ENCODE measurements around the gene GSC2. TPM values are rescaled to one million over a fixed set of nuclear protein-coding genes. Genes with fewer than 3 reads are reported as not detected.
A peak's percentile ranks its signal among the peaks of the same experiment; 100 is the strongest.

GSC2 gene
- polyA plus RNA-seq, 3 donors, result not detected

GRCh38 chr22:19143967-19144400, 6.1 kb downstream of the GSC2 start:
- H3K9ac ChIP-seq (ENCODE audit: insufficient read depth, low read length, poor library complexity, severe bottlenecking), result peak overlapping the region; percentile 86
- peak overlapping the region; percentile 63 to 93 for H3K27ac ChIP-seq (ENCODE audit: low read depth in 1 of 2, low read length in 2 of 2)
- Mint-ChIP-seq H3K4me3 (peak overlapping the region; percentile 98 to 99), H3K36me3 (peaks cover 30 to 39% of the 10 kb centered on the region in 2 donors), H3K27ac (peak overlapping the region; percentile 93 to 98 (median 96)), H3K27me3 (ENCODE audit: low read depth in 3 of 3) (peaks cover 27 to 30% (median 28%) of the 10 kb centered on the region in 3 donors), H3K9me3 (peaks cover 0 to 4% (median 0%) of the 10 kb centered on the region in 7 donors), H3K4me1 (peaks cover 10% of the 10 kb centered on the region)
- H3K36me3 ChIP-seq (replicated peaks in 1 of 2; ENCODE audit: control insufficient read depth in 1 of 2, insufficient read depth in 2 of 2, low read length in 2 of 2), result peaks cover 36 to 37% of the 10 kb centered on the region in 2 donors
- peak overlapping the region; percentile 65 to 98 (median 96) for H3K4me3 ChIP-seq (replicated peaks in 1 of 3; ENCODE audit: low read depth in 2 of 3, low read length in 3 of 3)
- 2% methylated on average over 17 of the region's 17 CpGs for WGBS (ENCODE audit: insufficient coverage)
- peak overlapping the region; percentile 96 for H2AFZ ChIP-seq (ENCODE audit: insufficient read depth, low read depth, low read length, poor library complexity, severe bottlenecking)
- no peaks in the 10 kb centered on the region for H4K20me1 ChIP-seq (ENCODE audit: insufficient read depth, low read length)
- H3K4me2 ChIP-seq (replicated peaks; ENCODE audit: extremely low read depth, low read length, poor library complexity, severe bottlenecking), result peak overlapping the region; percentile 92
- H3K27me3 ChIP-seq (ENCODE audit: control insufficient read depth in 2 of 2, insufficient read depth in 2 of 2, low read length in 2 of 2), result peaks cover 15 to 22% of the 10 kb centered on the region in 2 donors
- H3K79me2 ChIP-seq (ENCODE audit: insufficient read depth, low read length), result peaks cover 16% of the 10 kb centered on the region
- no peak for TF ChIP-seq CTCF (IDR thresholded peaks at IDR 0.05)
- peak; percentile 16 to 53 (median 37) for DNase-seq
- intact Hi-C loops (cut with micrococcal nuclease), result loop anchor here in 1 of 2 donors (2.0 kb wide), 1 partner anchor 21 kb away; the partner anchor contains the start of gene DGCR2
- no peaks in the 10 kb centered on the region for H3K9me3 ChIP-seq (replicated peaks in 1 of 2; ENCODE audit: control insufficient read depth in 1 of 2, insufficient read depth in 1 of 2, low read length in 2 of 2)
- H3K4me1 ChIP-seq (ENCODE audit: control insufficient read depth in 1 of 2, insufficient read depth in 2 of 2, low read length in 2 of 2), result peaks cover 12 to 13% of the 10 kb centered on the region in 2 donors

- no peak overlapping the region for H3K4me3 ChIP-seq (replicated peaks in 1 of 3; ENCODE audit: low read depth in 2 of 3, low read length in 3 of 3)
- H3K27ac ChIP-seq (ENCODE audit: low read depth in 1 of 2, low read length in 2 of 2), result no peak overlapping the region
- Mint-ChIP-seq H3K9me3 (peaks cover 0 to 4% (median 0%) of the 10 kb centered on the region in 7 donors), H3K4me3 (peak overlapping the region in 1 of 2 donors; percentile 18), H3K4me1 (peaks cover 10% of the 10 kb centered on the region), H3K36me3 (peaks cover 36 to 46% of the 10 kb centered on the region in 2 donors), H3K27ac (peak overlapping the region in 3 of 7 donors; percentile 95 to 98 (median 97)), H3K27me3 (ENCODE audit: low read depth in 3 of 3) (peaks cover 21 to 23% (median 22%) of the 10 kb centered on the region in 3 donors)
- H4K20me1 ChIP-seq (ENCODE audit: insufficient read depth, low read length), result no peaks in the 10 kb centered on the region
- H3K4me1 ChIP-seq (ENCODE audit: control insufficient read depth in 1 of 2, insufficient read depth in 2 of 2, low read length in 2 of 2), result peaks cover 10 to 11% of the 10 kb centered on the region in 2 donors
- no peak for DNase-seq
- intact Hi-C loops (cut with micrococcal nuclease), result no loop called here
- H3K9me3 ChIP-seq (replicated peaks in 1 of 2; ENCODE audit: control insufficient read depth in 1 of 2, insufficient read depth in 1 of 2, low read length in 2 of 2), result no peaks in the 10 kb centered on the region
- H3K36me3 ChIP-seq (replicated peaks in 1 of 2; ENCODE audit: control insufficient read depth in 1 of 2, insufficient read depth in 2 of 2, low read length in 2 of 2), result peaks cover 44 to 45% of the 10 kb centered on the region in 2 donors
- no peak overlapping the region for H3K4me2 ChIP-seq (replicated peaks; ENCODE audit: extremely low read depth, low read length, poor library complexity, severe bottlenecking)
- 100% methylated on average over 4 of the region's 5 CpGs for WGBS (ENCODE audit: insufficient coverage)
- H3K27me3 ChIP-seq (ENCODE audit: control insufficient read depth in 2 of 2, insufficient read depth in 2 of 2, low read length in 2 of 2), result peaks cover 8 to 15% of the 10 kb centered on the region in 2 donors
- H3K79me2 ChIP-seq (ENCODE audit: insufficient read depth, low read length), result peaks cover 16% of the 10 kb centered on the region
- no peak overlapping the region for H2AFZ ChIP-seq (ENCODE audit: insufficient read depth, low read depth, low read length, poor library complexity, severe bottlenecking)
- H3K9ac ChIP-seq (ENCODE audit: insufficient read depth, low read length, poor library complexity, severe bottlenecking), result no peak overlapping the region
- no peak for TF ChIP-seq CTCF (IDR thresholded peaks at IDR 0.05)
Measured at GRCh38 chr22:19143212-19143611, 6.9 kb downstream of the GSC2 start.
